KOPT-K1 (cell line): Measurements from ENCODE around the gene RASA2.
"Not testable (repeated sequence)": the region's sequence is repeated elsewhere in the genome, so short reads cannot be mapped to it uniquely, and the experiment has no call there.

Source experiments
- H3K27ac ChIP-seq: fragments of 200-600 bp; sonication (generic); 2 replicates; pipeline ENCODE4 v1.5.1; 2016; ENCODE audit warnings: antibody characterized with exemption, mild to moderate bottlenecking, low read depth, low read length; ENCODE audit not compliant: poor library complexity, severe bottlenecking
- H3K36me3 ChIP-seq: fragments of 200-600 bp; sonication (generic); 2 replicates; pipeline ENCODE4 v1.5.1; 2017; ENCODE audit warnings: antibody characterized with exemption, mild to moderate bottlenecking, low read length, moderate library complexity; ENCODE audit not compliant: insufficient read depth
- H3K9me3 ChIP-seq: fragments of 200-600 bp; sonication (generic); 2 replicates; pipeline ENCODE4 v1.5.1; 2017; ENCODE audit warnings: antibody characterized with exemption, low read length, mild to moderate bottlenecking; ENCODE audit not compliant: insufficient read depth, poor library complexity, severe bottlenecking

RASA2 gene

GRCh38 chr3:141477224-141477623 is 9.6 kb upstream of the RASA2 start:
- no peak overlapping the region for H3K27ac ChIP-seq
- H3K36me3 ChIP-seq, result no peaks in the 10 kb centered on the region
- no peaks in the 10 kb centered on the region for H3K9me3 ChIP-seq

- Histone ChIP-seq H3K27ac (no peak overlapping the region), H3K36me3 (no peaks in the 10 kb centered on the region), H3K9me3 (no peaks in the 10 kb centered on the region)
Observed at GRCh38 chr3:141478139-141478538, 8.7 kb upstream of the RASA2 start.

DNA sequence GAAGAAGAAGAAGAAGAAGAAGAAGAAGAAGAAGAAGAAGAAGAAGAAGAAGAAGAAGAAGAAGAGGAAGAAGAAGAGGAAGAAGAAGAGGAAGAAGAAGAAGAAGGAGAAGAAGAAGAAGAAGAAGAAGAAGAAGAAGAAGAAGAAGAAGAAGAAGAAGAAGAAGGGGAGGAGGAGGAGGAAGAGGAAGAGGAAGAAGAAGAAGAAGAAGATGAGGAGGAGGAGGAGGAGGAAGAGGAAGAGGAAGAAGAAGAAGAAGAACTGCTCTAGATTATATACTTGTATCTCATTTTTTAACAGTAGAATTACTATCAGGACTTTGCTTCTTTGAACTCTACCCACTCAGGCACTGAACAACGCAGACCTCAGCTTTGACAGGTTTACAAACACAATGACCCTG is 8.0 kb upstream of the RASA2 start:
- not testable (repeated sequence) for H3K36me3 ChIP-seq, H3K9me3 ChIP-seq, H3K27ac ChIP-seq

DNA sequence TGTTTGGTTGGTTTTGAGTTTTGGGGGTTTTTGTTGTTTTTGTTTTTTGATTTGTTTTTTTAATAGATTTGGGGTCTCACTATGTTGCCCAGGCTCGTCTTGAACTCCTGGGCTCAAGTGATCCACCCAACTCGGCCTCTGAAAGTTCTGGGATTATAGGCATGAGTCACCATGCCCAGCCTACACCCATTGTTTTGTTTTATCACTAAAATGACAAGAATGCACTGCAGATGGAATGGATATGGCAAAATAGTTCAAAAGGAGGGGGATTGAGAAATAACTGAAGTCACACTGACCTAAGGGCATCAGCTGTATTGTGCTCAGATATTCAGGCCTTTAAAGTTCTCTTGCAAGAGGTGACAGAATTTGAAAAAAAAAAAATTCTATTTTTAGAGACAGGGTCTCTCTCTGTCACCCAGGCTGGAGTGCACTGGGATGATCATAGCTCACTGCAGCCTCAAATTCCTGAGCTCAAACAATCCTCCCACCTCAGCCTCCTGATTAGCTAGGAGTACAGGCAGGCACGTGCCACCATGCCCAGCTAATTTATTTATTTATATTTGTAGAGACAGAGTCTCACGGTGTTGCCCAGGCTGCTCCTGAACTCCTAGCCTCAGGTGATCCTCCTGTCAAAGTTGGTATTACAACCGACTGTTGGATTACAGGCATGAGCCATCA is 4.4 kb upstream of the RASA2 start:
- Histone ChIP-seq H3K36me3 (no peaks in the 10 kb centered on the region), H3K27ac (no peak overlapping the region), H3K9me3 (no peaks in the 10 kb centered on the region)

DNA sequence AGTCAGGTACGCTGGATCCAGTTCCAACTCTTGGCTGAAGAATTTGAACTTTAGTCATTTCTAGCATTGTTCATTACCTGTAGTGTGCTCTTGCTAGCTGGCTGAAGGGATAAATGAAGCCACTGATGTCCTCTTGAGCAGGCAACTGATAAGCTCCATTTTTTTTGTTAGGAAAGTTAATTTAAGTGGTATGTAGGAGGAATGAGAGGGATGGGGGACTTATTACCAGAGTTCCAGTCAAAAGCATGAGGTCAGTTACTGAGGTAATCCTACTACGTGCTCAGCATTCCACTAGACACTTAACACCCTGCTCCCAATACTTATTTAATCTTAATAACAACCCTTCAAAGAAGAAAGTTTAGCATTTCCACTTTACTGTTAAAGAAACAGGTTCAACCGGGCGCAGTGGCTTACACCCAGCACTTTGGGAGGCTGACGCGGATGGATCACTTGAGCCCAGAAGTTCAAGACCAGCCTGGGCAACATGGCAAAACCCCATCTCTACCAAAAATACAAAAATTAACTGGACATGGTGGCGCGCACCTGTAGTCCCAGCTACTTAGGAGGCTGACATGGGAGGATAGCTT is 2.0 kb upstream of the RASA2 start:
- Histone ChIP-seq H3K9me3 (no peaks in the 10 kb centered on the region), H3K36me3 (no peaks in the 10 kb centered on the region; the same call in 1 of the 2 replicates), H3K27ac (no peak overlapping the region)

DNA sequence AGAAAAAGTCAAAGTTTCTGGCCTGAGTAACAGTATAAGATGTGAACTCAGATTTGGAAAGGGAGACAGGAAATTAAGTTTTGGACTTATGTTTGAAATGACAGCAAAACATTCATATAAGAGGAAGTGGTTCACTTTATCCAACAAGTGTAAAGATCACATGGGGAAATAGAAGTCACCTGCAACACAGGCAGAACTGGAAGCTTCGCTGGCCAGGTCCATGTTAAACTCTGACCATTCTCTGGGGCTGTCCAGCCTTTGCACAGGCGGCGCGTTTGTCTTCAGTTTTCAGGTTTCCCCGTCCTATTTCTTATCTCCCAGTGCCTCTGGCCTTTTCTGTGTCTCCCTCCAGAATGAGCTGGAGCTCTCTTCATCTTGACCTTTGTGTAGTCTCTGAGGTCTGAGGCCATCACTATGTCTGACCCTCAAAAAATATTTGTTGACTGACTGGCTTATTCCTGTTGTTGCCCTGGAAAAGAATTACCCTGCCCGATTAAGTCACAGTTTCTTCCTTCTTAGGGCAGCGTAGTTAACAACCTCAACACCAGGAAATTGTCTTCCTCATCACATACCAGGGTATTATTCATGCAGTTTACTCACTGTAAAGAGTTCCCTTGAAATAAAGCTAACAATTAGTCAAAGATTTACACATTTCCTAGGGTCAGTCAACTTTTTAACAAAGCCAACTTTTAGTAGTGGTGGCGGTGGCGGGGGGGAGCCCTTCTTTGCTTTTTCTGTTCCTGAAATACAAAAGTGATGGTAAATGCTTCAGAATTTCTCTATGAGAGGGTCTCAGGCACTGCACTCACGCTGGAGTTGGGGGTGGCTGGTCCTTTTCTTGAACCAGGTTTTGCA is 959 bp upstream of the RASA2 start:
- H3K36me3 ChIP-seq, result no peaks in the 10 kb centered on the region; the same call in 1 of the 2 replicates
- peak overlapping the region; percentile 47 for H3K27ac ChIP-seq
- H3K9me3 ChIP-seq, result no peaks in the 10 kb centered on the region

DNA sequence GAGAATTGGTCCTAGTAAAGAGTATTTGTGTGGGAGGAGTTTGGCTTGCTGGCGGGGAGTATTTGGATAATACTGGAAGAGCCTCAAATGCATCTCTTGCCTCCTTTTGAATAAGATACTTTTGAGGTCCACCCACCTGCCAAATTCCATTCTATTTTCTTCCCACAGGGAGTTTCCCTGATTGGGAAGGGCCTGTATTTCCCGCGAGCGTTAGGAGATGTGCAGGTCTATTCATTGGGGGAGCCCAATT is 406 bp upstream of the RASA2 start:
- H3K9me3 ChIP-seq, result no peaks in the 10 kb centered on the region
- H3K27ac ChIP-seq, result peak overlapping the region; percentile 47
- no peaks in the 10 kb centered on the region; the same call in 1 of the 2 replicates for H3K36me3 ChIP-seq

- peak overlapping the region; percentile 95 for H3K27ac ChIP-seq
- no peaks in the 10 kb centered on the region; the same call in 1 of the 2 replicates for H3K36me3 ChIP-seq
- H3K9me3 ChIP-seq, result no peaks in the 10 kb centered on the region
Observed at GRCh38 chr3:141487521-141488252, 860 bp downstream of the RASA2 start.

GRCh38 chr3:141489203-141489602 is 2.4 kb downstream of the RASA2 start:
- no peaks in the 10 kb centered on the region; the same call in 1 of the 2 replicates for H3K36me3 ChIP-seq
- peak overlapping the region; percentile 95 for H3K27ac ChIP-seq
- H3K9me3 ChIP-seq, result no peaks in the 10 kb centered on the region

- Histone ChIP-seq H3K27ac (no peak overlapping the region), H3K36me3 (no peaks in the 10 kb centered on the region; the same call in 1 of the 2 replicates), H3K9me3 (peaks cover 9% of the 10 kb centered on the region)
Observed at GRCh38 chr3:141491081-141491480, 4.3 kb downstream of the RASA2 start.

GRCh38 chr3:141491929-141492328 is 5.1 kb downstream of the RASA2 start:
- no peaks in the 10 kb centered on the region; the same call in 1 of the 2 replicates for H3K36me3 ChIP-seq
- peaks cover 9% of the 10 kb centered on the region for H3K9me3 ChIP-seq
- H3K27ac ChIP-seq, result no peak overlapping the region

- no peak overlapping the region for H3K27ac ChIP-seq
- no peaks in the 10 kb centered on the region; the same call in 1 of the 2 replicates for H3K36me3 ChIP-seq
- H3K9me3 ChIP-seq, result peaks cover 9% of the 10 kb centered on the region
Observed at GRCh38 chr3:141493184-141493583, 6.4 kb downstream of the RASA2 start.

GRCh38 chr3:141497589-141497988 is 10.8 kb downstream of the RASA2 start:
- peak overlapping the region; percentile 34 for H3K27ac ChIP-seq
- not testable (repeated sequence) for H3K36me3 ChIP-seq, H3K9me3 ChIP-seq

- H3K9me3 ChIP-seq, result peaks cover 9% of the 10 kb centered on the region
- H3K27ac ChIP-seq, result peak overlapping the region; percentile 67
- H3K36me3 ChIP-seq, result peaks cover 16% of the 10 kb centered on the region; the same call in 1 of the 2 replicates
Observed at GRCh38 chr3:141498598-141499223, 11.9 kb downstream of the RASA2 start.
